GM21390 (cell line): ENCODE measurements around the gene ZC3H10.

Source experiments
- ATAC-seq: cut with Tn5 transposase; IDR thresholded peaks from one replicate; pipeline ENCODE4 v1.9.1; 2021; ENCODE audit not compliant: unreplicated experiment

The ZC3H10 gene

DNA sequence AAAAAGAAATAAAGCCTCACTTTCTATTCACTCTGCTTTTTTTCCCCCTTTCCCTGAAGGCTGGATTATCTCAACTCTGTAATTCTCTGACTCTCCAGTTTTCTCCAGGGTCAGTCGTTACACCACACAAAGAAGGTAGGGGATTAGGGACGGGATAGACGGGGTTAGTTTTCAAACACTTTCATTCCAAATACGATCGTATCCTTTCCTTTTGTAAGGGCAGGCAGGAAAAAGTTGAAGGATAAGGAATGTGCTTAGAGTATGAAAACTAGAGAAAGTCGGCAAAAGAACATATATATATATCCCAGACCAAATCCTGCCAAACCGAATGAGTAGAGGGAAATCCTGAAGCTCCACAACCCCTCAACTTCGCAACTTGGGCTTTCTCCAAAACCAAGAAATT is 9.4 kb downstream of the ZC3H10 start:
- no peak for ATAC-seq

- ATAC-seq = peak; percentile 89
These were observed 10.0 kb downstream of the ZC3H10 start, which contains the start of gene ESYT1 for GRCh38 chr12:56127888-56128669. TSS of gene ESYT1 (plus strand) at chr12:56128267. CDS start at chr12:56128320, 53 bp downstream.

- ATAC-seq = no peak
These were observed 10.7 kb downstream of the ZC3H10 start for GRCh38 chr12:56128670-56129205.

DNA sequence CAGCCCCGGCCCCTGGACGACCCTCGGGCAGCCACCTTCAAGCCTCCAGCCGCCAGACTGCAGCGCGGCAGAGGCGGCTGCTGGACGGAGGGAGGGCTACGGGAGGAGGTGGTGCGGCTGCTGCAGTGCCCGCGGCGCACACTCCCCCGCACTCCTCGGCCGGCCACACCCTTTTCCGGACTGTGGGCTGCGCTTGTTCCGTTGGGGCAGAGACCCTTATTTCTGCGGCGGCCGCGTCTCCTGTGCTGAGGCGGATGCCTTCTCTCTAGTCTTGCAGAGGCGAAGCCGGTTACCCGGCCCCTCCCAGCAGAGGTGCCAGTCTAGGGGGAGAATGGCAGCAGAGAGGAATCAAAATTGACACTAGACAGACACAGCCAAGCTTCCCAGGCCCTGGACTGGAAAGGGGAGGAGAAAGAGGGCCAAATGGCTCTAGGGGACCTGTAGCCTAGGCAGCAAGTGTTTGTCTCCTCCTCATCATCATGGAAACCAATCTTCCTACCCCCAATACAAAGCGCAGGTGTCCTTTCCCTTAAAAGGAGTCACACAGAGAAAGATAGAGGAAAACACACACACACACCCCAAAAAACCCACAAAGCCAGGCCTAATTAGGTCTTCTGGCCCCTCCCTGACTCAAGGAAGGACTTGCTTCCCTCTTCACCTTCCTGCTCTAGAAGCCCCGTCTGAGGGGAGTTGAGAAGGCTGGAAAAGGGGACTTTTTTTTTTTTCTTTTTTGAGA is 11.3 kb downstream of the ZC3H10 start:
- peak; percentile 31 for ATAC-seq

DNA sequence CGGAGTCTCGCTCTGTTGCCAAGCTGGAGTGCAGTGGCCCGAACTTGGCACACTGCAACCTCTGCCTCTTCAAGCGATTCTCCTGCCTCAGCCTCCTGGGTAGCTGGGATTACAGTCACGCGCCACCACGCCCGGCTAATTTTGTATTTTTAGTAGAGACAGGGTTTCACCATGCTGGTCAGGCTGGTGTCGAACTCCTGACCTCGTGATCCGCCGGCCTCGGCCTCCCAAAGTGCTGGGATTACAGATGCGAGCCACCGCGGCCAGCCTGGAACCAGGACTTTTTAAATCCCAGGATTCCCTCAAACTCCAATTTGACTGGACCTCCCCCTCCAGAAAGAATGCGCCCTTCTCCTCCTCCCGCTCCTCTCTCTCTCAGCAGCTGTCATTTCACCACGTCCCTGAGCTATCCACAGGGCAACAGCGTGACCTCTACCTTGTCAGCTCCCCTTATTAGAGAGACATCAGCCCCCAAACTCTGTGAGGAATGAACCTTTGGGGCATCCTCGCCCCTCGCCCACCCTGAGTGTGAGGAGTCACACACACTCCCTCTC is 12.0 kb downstream of the ZC3H10 start:
- ATAC-seq = no peak

DNA sequence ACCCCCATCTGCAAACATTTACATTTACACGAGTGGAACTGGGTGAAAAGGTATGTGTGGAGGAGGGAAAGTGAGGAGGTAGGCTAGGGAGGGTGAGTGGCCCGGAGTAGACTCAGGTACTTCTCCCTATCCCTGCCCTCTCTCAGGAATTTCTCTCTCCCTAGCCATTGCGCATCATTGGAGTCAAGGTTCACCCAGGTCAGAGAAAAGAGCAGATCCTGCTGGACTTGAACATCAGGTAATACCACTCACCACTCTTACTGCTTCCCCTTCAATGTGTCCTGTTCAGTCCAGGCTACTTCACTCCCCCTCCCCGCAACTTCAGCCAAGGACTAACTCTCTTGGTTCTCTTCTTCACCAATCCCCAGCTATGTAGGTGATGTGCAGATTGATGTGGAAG is 12.8 kb downstream of the ZC3H10 start:
- ATAC-seq = no peak

DNA sequence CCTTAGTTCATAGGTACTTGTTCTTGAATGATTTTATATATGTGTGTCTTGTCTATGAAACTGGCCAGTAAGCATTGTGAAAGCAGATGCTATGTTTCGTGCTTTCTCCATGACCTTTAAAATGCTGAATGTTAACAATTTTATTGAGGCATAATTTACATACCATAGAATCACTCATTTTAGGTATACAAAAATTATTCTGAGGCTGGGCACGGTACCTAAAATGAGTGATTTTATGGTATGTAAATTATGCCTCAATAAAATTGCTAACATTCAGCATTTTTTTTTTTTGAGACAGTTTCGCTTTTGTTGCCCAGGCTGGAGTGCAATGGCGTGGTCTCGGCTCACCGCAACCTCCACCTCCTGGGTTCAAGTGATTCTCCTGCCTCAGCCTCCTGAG is 16.8 kb downstream of the ZC3H10 start:
- no peak for ATAC-seq

DNA sequence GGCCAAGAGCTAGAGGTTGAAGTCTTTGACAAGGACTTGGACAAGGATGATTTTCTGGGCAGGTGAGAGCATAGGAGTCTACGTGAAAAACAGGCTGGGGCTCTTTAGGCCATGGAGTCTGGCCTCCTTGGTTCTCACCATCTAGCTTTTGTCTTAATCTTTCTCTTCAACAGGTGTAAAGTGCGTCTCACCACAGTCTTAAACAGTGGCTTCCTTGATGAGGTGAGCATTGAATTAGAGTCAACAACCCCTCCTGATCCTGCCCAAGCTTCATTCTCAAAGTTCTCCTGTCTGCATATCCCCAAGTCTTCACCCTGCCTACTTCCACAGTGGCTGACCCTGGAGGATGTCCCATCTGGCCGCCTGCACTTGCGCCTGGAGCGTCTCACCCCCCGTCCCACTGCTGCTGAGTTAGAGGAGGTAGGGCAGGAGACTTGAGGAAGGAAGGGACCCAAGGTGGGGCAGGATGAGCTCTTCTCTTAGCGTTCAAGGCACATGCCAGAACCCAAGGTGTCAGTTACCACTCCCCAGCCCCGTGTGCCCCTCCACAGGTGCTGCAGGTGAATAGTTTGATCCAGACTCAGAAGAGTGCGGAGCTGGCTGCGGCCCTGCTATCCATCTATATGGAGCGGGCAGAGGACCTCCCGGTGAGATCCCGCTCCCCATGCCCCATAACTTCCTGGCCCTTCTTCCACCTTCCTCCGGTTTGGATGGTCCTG is 19.9 kb downstream of the ZC3H10 start:
- no peak for ATAC-seq

- ATAC-seq = no peak
These were observed 24.1 kb downstream of the ZC3H10 start for GRCh38 chr12:56141946-56142784.

GRCh38 chr12:56143217-56143616 is 25.2 kb downstream of the ZC3H10 start:
- ATAC-seq = no peak

- ATAC-seq = no peak
These were observed 25.8 kb downstream of the ZC3H10 start for GRCh38 chr12:56143870-56144269.

DNA sequence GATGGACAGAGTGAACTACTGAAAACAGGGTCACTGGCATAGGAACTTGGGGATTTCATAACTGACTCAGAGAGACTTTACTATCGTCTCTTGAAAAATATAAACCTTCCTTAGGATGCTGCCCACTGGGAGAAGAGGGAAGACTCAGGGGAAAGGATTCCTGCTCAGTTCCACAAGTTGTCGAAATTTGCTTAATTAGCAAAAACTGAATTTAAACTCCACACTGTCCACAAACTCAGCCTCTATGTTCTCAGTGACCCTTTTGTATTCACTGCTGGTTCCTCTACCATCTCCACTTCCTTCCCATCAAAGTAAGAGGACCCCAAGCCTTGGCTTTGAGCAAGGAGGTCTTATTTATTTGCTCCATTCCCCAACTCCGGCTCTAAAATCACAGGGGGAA is 27.2 kb downstream of the ZC3H10 start:
- no peak for ATAC-seq

- no peak for ATAC-seq
These were observed 28.7 kb downstream of the ZC3H10 start for GRCh38 chr12:56146492-56147460.

GRCh38 chr12:56150563-56150962 is 32.5 kb downstream of the ZC3H10 start:
- no peak for ATAC-seq

DNA sequence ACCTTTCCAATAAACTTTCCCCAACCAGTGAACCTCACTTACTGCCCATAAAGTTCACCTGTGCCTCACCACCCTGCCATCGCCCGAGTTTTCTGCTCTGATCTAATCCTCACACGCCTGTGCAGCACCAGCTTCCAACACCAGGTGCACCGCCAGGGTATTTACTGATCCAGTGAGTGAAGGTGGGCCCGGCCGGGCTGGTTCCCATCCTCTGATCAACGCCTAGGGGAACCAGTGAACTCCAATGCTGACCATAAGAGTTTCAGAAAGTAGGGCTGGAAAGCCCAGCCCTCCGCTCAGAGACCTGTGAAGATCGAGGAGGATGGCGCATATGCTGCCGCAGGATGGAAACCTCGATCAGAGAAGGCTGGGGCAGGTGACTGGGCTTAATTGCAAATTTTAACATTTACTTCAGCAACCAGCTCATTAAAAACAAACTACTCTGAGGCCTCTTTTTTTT is 33.6 kb downstream of the ZC3H10 start:
- ATAC-seq = peak; percentile 51

GRCh38 chr12:56152132-56152755 is 34.2 kb downstream of the ZC3H10 start, which contains the start of gene MYL6B:
TSS of gene MYL6B (plus strand) at chr12:56152587. CDS start at chr12:56153919, 1,332 bp downstream.
- peak; percentile 76 for ATAC-seq

GRCh38 chr12:56152756-56153677 is 35.0 kb downstream of the ZC3H10 start:
- ATAC-seq = no peak
